HG03066 (cell line): ENCODE data around the gene CNTN4.
"Not testable (repeated sequence)": the region's sequence is repeated elsewhere in the genome, so short reads cannot be mapped to it uniquely, and the experiment has no call there.

Experiments used
- ATAC-seq: cut with Tn5 transposase; IDR thresholded peaks from one replicate; pipeline ENCODE4 v1.9.1; 2021; ENCODE audit warnings: low read depth; ENCODE audit not compliant: unreplicated experiment

Gene CNTN4

DNA sequence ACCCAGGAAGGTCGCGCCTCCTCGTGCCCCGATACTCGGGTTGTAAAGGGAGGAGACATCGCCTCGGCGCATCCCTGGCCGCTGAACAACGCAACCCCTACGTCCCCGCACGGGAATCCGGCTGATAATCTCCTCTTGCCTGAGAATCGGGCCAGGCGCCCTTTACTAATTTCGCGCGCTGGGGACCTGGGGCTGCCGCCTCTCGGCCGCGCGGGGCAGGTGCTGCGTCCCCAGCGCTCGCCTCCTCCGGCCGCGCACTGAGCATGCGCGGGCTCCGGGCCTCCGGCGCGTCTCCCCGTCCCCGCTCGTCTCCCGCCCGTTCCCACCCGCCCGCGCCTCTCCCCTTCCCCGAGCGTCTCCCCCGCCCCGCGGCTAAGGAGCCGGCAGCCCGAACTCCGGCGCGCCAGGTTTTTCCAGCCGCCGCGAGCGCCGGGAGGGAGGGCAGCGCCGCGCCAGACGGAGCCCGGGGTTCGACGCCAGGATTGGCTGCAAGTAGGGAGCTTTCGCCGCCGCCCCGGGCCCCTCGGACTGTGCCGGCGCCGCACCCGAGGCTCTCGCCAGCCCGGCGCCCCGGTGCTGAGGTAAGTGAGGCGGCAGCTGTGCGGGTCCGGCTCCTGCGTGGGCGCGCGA lies at the start of gene CNTN4:
Gene CNTN4 (plus strand): TSS at position 469 of the 630 bp plus-strand sequence.
- ATAC-seq, result no peak

DNA sequence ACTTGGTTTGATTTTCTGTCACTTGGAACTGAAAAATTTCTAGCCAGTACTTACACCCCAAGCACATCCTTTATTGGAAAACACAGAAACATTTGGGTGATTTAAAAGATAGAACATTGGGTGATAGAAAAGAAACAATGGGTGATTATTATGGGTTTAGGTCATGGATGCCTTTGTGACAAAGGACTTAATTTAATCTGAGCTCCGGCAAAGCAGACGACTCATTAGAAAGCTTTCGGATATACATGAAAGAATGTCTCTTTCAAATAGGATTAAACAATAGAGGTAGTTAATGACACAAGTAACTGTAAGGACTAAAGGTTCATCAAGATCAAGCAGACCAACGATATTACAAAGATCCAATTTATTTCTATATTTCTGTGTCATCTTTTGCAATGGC lies 37.3 kb upstream of the CNTN4 start:
- no peak for ATAC-seq

- no peak for ATAC-seq
These were observed 27.1 kb upstream of the CNTN4 start for GRCh38 chr3:2071531-2071930.

DNA sequence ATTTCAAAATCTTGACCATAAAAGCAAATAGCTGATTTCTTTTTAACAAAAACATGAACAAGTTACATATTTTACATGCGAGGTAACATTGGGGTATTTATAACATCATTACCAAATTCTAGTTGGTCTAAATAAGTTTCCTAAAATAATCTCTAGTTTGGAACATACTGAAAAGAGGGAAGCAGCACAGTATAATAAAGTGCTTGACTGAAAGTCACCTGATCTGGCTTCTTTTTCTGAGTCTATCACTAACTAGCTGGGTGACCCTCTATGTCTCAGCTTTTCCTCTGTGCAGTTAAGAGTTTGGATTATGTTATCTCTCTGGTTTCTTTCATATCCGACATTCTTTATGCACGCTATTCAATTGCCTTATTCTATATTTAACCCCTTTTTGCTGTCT lies 19.8 kb upstream of the CNTN4 start:
- no peak for ATAC-seq

DNA sequence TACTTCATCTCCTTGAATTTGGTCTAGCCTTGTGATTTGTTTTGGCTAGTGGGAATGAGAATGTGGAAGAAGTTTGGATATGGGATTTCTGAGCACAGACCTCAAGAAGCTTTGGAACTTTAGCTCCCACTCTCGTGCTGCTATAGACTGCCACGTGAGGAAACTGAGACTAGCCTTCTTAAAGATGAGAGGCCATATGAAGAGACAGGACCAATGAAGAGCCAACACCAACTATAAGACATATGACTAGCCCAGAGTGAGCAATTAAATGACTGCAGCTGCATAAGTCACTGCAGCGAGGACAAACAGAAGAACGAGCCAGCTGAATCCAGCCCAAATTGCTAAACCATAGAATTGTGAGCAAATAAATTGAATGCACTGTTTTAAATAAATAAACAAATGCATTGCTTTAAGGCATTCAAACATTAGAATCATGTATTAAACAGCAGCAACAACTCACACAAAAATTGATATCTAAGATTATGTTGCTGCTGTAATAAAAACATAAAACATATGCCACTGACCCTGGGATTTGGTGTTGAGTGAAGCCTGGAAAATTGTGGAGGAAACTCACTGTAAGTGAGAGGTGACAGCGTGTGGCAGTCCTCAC lies 15.7 kb upstream of the CNTN4 start:
- no peak for ATAC-seq

GRCh38 chr3:2083558-2083957 lies 15.1 kb upstream of the CNTN4 start:
- not testable (repeated sequence) for ATAC-seq

- no peak for ATAC-seq
These were observed 8.4 kb upstream of the CNTN4 start for GRCh38 chr3:2090095-2090911.

DNA sequence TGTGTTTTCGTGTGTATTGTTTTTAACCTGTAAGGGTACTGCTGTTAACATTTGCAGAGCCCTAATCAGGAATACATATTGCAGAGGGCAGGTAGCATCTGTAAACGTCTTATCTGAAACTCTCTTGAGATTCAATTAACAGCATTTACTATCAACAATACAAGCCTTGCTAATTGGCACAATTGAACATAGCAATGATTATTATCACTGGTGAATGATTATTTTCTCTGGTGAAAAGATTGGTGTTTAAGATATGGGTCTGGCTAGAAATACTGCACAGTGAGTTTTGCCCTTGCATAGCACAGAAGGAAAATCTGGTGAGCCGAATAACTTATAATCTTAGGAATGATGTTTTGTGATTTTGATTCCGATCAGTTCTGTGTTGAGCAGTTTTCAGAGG lies 5.9 kb upstream of the CNTN4 start:
- ATAC-seq, result no peak

- no peak for ATAC-seq
These were observed 3.7 kb upstream of the CNTN4 start for GRCh38 chr3:2094941-2095340.

DNA sequence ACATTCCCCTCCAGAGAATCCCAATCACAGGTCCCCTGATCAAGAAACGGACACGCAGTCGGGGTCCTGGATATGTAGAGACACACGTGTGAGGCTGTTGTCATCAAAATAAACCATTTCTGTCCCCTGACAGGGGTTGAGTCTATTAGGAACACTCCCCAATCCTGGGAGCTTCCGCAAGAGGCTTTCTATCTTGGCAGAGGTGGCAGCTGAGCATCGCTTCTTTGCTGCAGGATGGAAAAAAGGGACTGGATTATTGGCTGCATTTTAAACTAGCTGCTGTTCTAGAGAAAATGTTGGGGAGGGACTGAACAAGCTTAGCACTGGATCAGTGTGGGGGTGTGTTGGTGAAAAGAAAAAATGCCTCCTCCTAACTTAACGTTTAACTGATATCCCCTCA lies 2.5 kb upstream of the CNTN4 start:
- no peak for ATAC-seq

DNA sequence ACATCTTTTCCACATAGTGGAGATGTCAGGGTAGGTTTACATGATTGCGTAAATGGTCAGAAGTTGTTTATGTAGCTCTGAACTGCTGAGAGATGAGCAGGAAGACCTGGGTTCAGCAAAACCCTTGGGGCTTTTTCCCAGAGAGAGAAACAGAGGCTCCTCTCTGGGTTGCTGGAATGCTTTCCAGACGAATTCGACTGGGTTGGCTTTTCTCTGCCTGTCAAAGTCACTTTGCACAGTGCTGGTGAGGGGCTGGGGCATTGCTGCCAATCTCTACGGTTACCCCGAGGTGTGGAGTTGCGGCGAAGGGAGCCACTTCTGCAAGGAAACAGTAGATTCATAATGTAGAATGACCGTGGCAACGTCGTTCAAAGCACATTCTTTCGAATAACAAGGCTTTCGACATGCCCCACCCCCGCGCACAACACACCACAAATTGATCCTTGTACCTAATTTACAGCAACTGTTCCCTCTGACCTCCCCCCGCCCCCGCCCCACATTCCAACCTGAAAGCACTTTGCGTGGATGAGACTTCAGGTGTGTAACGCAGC lies 950 bp upstream of the CNTN4 start:
- no peak for ATAC-seq

DNA sequence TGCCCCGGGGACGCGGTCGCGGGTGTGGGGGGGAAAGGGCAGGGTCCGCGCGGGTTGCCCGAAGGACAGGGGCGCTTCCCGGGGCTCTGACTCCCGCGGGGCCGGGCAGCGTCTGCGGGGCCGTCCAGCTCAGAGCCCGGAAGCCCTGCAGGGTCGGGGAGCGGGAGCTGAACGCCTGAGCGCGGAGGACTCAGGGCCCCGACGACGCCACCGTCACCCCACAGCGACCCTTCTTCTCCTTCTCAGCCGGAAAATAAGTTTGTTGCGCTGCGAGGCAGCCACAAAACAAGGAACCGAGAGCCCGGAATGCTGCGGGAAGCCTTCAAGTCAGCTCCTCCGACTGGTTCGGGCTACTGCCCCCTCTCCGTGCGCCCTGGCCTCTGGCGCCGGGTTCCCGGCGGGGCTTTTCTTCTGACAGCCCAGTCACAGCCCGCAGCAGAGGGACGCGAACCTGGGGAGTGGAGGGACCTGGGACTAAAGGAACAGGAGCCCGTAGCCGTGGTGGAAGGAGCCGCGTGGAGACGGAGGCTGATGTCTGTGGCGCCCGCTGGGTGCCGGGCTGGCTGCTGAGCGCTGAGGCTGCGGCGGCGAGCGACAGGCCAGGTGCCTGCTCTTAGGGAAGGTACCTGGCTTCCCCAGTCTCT lies 484 bp downstream of the CNTN4 start:
- no peak for ATAC-seq

DNA sequence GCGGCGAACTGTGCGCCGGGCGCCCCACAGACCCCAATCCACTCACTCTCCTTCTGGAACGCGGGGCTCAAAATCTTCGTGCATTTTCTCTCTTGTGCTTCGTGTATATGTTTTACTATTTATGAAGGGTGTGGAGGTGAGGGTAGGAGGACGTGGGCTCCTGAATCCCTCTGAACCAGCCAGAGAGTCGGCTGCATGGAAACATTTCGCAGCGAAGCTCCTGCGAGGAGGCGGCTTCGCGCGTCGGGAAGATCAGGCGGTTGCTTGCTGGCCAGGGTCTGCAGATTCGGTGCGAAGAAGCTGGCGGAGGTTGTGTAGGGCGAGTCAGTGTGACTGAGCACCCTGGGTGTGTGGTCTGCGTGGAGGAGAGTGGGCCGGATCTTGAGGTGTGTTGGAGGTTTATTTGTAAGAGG lies 1.1 kb downstream of the CNTN4 start:
- no peak for ATAC-seq

DNA sequence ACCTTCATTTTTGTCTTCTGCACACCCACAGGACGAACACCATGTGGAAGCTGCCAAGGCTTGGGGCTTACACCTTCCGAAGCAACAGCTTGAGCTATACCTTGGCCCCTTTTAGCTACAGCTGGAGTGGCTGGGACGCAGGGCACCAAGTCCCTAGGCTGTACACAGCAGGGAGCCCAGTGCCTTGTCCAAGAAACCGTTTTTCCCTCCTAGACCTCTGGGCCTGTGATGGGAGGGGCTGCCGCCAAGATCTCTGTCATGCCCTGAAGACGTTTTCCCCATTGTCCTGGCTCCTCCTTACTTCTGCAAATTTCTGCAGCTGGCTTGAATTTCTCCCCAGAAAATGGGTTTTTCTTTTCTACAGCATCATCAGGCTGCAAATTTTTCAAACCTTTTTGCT lies 7.8 kb downstream of the CNTN4 start:
- ATAC-seq, result no peak

DNA sequence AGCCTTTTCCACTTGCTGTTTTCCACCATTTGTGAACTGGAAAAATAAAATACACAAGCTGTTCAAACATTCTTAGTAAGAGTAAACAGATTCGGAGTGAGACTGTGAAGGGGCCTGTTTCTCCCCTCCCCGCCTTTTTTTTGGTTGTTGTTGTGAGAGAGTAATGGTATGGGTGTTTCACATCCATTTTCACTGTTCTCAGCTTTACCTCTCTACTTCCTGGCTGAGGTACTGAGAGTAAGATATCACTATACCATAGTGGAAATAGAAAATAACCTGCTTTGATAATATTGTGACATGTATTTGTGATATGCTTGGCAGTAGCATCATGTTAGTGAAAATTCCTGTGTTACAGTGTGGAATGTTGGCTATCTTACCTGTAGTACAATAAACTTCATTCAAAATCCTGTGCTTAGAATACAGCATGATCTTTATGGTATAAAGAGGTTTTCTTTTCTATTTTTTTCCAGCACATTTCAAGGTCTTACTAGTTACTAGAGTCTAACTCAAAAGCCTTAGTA lies 12.0 kb downstream of the CNTN4 start:
- ATAC-seq, result no peak

DNA sequence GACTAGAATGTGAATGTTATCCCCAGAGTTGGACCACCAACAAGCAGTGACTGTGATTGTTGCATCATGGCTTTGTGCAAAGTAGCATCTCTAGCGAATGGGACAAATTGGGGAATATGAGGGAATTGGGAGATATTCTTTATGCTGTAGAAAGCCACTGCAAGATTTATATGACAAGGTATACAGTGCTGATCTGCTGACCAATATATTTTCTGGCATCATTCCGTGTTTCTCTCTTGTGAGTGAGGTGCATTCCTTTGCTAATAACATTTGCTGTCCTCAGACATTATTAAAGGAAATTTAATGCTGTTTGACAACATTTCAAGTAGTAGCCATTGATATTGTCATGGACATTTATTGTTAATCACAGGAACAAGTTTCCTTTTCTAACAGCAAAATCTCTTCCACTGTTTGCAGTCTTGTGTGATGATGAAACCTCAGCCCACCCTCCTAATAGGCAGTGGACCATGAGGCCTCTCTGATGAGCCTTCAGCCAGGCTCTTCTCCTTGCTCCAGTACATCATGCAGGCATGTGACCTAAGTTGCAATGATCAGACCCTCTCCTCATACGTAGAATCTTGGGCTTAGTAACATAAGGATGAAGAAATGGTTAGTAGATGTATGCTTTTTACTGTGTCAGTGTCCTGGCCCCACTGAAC lies 16.1 kb downstream of the CNTN4 start:
- ATAC-seq, result no peak

- no peak for ATAC-seq
These were observed 32.1 kb downstream of the CNTN4 start for GRCh38 chr3:2130726-2131125.

GRCh38 chr3:2133146-2133545 lies 34.5 kb downstream of the CNTN4 start:
- no peak for ATAC-seq

DNA sequence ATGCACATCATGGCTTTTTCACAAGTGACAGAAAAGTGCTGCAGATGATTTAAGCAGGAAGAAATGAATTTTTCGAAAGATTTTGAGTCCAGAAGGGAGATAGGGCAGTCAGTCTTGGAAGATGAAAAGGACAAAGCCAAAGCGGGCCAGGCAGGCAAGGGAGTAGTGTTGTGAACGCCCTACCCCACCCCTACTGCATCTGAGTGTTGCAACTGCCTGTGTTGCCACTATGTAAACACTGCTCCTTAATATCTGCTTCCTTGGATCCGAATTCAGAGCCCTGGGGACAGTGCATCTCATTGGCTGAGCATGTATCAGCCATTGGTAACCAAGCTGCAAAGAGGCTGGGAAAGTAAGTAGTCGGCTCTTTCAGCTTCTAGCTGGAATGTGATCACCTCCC lies 39.0 kb downstream of the CNTN4 start:
- ATAC-seq, result no peak

DNA sequence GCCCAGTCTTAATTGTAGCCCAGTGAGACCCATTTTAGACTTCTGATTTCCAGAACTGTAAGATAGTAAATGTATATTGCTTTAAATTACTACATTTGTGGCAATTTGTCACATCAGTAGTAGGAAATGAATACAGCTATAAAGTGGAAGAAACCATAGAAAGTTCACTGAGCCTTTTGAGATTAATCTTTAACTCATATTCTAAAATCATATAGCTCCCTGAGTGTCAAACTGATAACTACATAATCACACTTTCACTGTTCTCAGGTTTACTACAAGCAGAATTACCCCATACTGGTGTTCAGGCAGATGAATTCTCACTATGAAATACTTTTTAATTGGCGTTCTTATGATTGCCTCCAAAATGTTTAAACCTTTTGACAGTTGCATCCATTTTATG lies 42.8 kb downstream of the CNTN4 start:
- ATAC-seq, result no peak
